Endothelial cell of umbilical vein (primary cell): ENCODE data around the gene CYP2A13. TPM values are rescaled to one million over a fixed set of nuclear protein-coding genes. Genes with fewer than 3 reads are reported as not detected.
"Not testable (repeated sequence)": the region's sequence is repeated elsewhere in the genome, so short reads cannot be mapped to it uniquely, and the experiment has no call there.

ENCODE experiments used
- BruUV-seq: library from RNA; stranded (reverse); fragments of 400-500 nt; replicated peaks from 2 replicates; lab custom pipeline; 2021; lab: Mats Ljungman, UMichigan
- CTCF ChIA-PET: fragments of 300-600, 350-600 bp; sonication (Branson Sonifier 250); formaldehyde crosslinking; loops from one replicate; lab custom pipeline; 2021; ENCODE audit warnings: antibody characterized with exemption, inconsistent platforms; lab: Charles Lee
- POLR2A ChIA-PET: fragments of 300-600, 350-600 bp; sonication (Branson Sonifier 250); formaldehyde crosslinking; loops from one replicate; lab custom pipeline; 2021; ENCODE audit warnings: antibody characterized with exemption, inconsistent platforms; lab: Charles Lee
- DNase-seq: peaks from one replicate; pipeline ENCODE4 v3.0.0-alpha.2; 2011; ENCODE audit warnings: low read depth, low spot score
- FAIRE-seq: peaks from 2 replicates; lab custom pipeline; 2011; peaks lifted over from hg19 to GRCh38; lab: Jason Lieb, UNC
- H2AFZ ChIP-seq: 2 replicates; pipeline ENCODE4 v1.6.0; 2012; ENCODE audit warnings: low read depth, low read length, control low read depth, inconsistent platforms
- H3K27ac ChIP-seq: 2 replicates; pipeline ENCODE4 v1.5.1; 2011; ENCODE audit warnings: low read depth, mild to moderate bottlenecking, control low read depth, low read length, moderate library complexity; ENCODE audit not compliant: insufficient read depth
- H3K27me3 ChIP-seq, 2 experiments: 2 replicates each; pipeline versions ENCODE4 v1.6.0 to v1.6.1; 2011; ENCODE audit warnings: low read length in 2 of 2, mixed read lengths in 1 of 2; ENCODE audit not compliant: control insufficient read depth in 2 of 2, insufficient read depth in 2 of 2
- H3K36me3 ChIP-seq, 2 experiments: 2 replicates in 1 of 2; 3 replicates in 1 of 2; pipeline ENCODE4 v1.5.1; 2011; ENCODE audit warnings: low read length in 2 of 2, mild to moderate bottlenecking in 1 of 2, moderate library complexity in 1 of 2; ENCODE audit not compliant: control insufficient read depth in 2 of 2, insufficient read depth in 2 of 2; ENCODE audit errors: extremely low read depth in 1 of 2
- H3K4me1 ChIP-seq: 3 replicates; pipeline ENCODE4 v1.5.1; 2011; ENCODE audit warnings: mild to moderate bottlenecking, low read length; ENCODE audit not compliant: control insufficient read depth, insufficient read depth; ENCODE audit errors: extremely low read depth
- H3K4me2 ChIP-seq: 2 replicates; pipeline ENCODE4 v1.6.1; 2011; ENCODE audit warnings: low read length, control low read depth, mixed read lengths; ENCODE audit not compliant: insufficient read depth
- H3K4me3 ChIP-seq, 3 experiments: fragments of 200-600 bp in 1 of 3; sonication (generic), shearing (Covaris generic) in 1 of 3; replicated peaks in 1 of 3; 2 replicates each; pipeline ENCODE4 v1.5.1; 2011 to 2016; ENCODE audit warnings: control low read depth in 3 of 3, low read length in 3 of 3, mild to moderate bottlenecking in 2 of 3, inconsistent platforms in 1 of 3, low read depth in 1 of 3, moderate library complexity in 1 of 3; ENCODE audit not compliant: insufficient read depth in 1 of 3
- H3K79me2 ChIP-seq: 2 replicates; pipeline ENCODE4 v1.6.0; 2012; ENCODE audit warnings: low read length, inconsistent platforms; ENCODE audit not compliant: control insufficient read depth, insufficient read depth
- H3K9ac ChIP-seq: replicated peaks from 2 replicates; pipeline ENCODE3; 2011; ENCODE audit warnings: low read length, control low read depth; ENCODE audit not compliant: insufficient read depth; ENCODE audit errors: extremely low read depth
- H3K9me1 ChIP-seq: replicated peaks from 3 replicates; pipeline ENCODE4 v1.6.0; 2011; ENCODE audit warnings: mild to moderate bottlenecking, low read length; ENCODE audit not compliant: control insufficient read depth, insufficient read depth; ENCODE audit errors: extremely low read depth
- H3K9me3 ChIP-seq: replicated peaks from 2 replicates; pipeline ENCODE4 v1.5.1; 2012; ENCODE audit warnings: low read length, inconsistent platforms; ENCODE audit not compliant: control insufficient read depth, insufficient read depth
- H4K20me1 ChIP-seq: replicated peaks from 2 replicates; pipeline ENCODE3; 2011; ENCODE audit warnings: mild to moderate bottlenecking, low read length; ENCODE audit not compliant: control insufficient read depth, insufficient read depth; ENCODE audit errors: extremely low read depth
- MAX ChIP-seq: IDR thresholded peaks from 2 replicates; pipeline ENCODE4 v1.6.1; 2011; ENCODE audit not compliant: insufficient read depth, insufficient read length
- MYC ChIP-seq: IDR thresholded peaks from one replicate; pipeline ENCODE4 v1.6.1; 2011; ENCODE audit warnings: mild to moderate bottlenecking, low read depth, low read length
- POLR2A ChIP-seq: IDR thresholded peaks from 2 replicates; pipeline ENCODE4 v1.6.1; 2012; ENCODE audit warnings: low read depth, mild to moderate bottlenecking, control low read depth, low read length
- POLR2AphosphoS5 ChIP-seq: IDR thresholded peaks from 2 replicates; pipeline ENCODE4 v1.6.1; 2012; ENCODE audit warnings: low read depth, mild to moderate bottlenecking, control low read depth, low read length, moderate library complexity; ENCODE audit not compliant: insufficient read depth
- dilution Hi-C: fragments of 300-500 bp; cut with MboI; formaldehyde crosslinking; loops from one replicate; pipeline ENCODE4 v1.15.0; 2019; ENCODE audit warnings: low sequenced_read_pairs; ENCODE audit not compliant: extremely low pct_ligation_motif_present
- intact Hi-C: fragments of 100-400 bp; cut with micrococcal nuclease; formaldehyde crosslinking; loops from one replicate; pipeline ENCODE4 v1.10.0; 2022
- polyA plus RNA-seq, 4 experiments: library from polyadenylated mRNA; depleted of rRNA in 3 of 4; stranded (reverse) in 3 of 4; unstranded in 1 of 4; fragments of >200 nt; gene quantifications; 2 replicates each; pipeline versions ENCODE4 v1.2.1 to v1.2.3, GENCODE V29; 2011 to 2012; ENCODE audit warnings: missing spikeins in 1 of 4
- total RNA-seq: library from RNA; stranded (reverse); gene quantifications from 2 replicates; pipeline ENCODE4 v1.2.3, GENCODE V29; 2021
- TF ChIP-seq, protein P1 (sequence below), 2 donors: IDR thresholded peaks; 1 replicate in 1 of 2; 2 replicates in 1 of 2; pipeline ENCODE4 v1.5.1; 2011; ENCODE audit warnings: low read length in 2 of 2, mild to moderate bottlenecking in 2 of 2, moderate library complexity in 2 of 2, control low read depth in 1 of 2, inconsistent platforms in 1 of 2, low read depth in 1 of 2; ENCODE audit not compliant: insufficient read depth in 1 of 2; ENCODE audit errors: extremely low read depth in 1 of 2

Gene CYP2A13
- total and polyA plus RNA-seq, 2 donors (not counting 3 experiments of a cell fraction or from before 2014, with no cell fraction given), result not detected

DNA sequence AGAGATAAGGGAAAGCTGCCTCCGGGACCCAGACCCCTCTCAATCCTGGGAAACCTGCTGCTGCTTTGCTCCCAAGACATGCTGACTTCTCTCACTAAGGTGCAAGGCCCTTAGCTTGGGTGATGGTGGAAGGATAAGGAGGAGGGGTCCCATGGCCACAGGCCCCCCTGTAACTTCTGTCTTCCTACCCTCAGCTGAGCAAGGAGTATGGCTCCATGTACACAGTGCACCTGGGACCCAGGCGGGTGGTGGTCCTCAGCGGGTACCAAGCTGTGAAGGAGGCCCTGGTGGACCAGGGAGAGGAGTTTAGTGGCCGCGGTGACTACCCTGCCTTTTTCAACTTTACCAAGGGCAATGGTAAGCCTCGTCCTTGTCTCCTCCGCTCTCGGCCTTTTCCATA lies 28.0 kb downstream of the CYP2A13 start:
- no peak overlapping the region for H3K4me2 ChIP-seq
- no peaks in the 10 kb centered on the region for H3K79me2 ChIP-seq
- TF ChIP-seq, protein P1, sequence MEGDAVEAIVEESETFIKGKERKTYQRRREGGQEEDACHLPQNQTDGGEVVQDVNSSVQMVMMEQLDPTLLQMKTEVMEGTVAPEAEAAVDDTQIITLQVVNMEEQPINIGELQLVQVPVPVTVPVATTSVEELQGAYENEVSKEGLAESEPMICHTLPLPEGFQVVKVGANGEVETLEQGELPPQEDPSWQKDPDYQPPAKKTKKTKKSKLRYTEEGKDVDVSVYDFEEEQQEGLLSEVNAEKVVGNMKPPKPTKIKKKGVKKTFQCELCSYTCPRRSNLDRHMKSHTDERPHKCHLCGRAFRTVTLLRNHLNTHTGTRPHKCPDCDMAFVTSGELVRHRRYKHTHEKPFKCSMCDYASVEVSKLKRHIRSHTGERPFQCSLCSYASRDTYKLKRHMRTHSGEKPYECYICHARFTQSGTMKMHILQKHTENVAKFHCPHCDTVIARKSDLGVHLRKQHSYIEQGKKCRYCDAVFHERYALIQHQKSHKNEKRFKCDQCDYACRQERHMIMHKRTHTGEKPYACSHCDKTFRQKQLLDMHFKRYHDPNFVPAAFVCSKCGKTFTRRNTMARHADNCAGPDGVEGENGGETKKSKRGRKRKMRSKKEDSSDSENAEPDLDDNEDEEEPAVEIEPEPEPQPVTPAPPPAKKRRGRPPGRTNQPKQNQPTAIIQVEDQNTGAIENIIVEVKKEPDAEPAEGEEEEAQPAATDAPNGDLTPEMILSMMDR (IDR thresholded peaks at IDR 0.05; ENCODE audit: extremely low read depth in 1 of 2, insufficient read depth in 1 of 2, low read depth in 1 of 2, low read length in 2 of 2), result no peak
- TF ChIP-seq MAX (no peak), POLR2AphosphoS5 (no peak), POLR2A (no peak), MYC (no peak)
- no peak for DNase-seq
- dilution Hi-C loops (no loop called here), intact Hi-C loops (no loop called here)
- no peak overlapping the region for H2AFZ ChIP-seq
- POLR2A ChIA-PET, result no interaction called here
- H3K36me3 ChIP-seq, result no peaks in the 10 kb centered on the region
- H3K27me3 ChIP-seq, result peaks cover 0 to 2% of the 10 kb centered on the region in 2 experiments
- no peaks in the 10 kb centered on the region for H3K4me1 ChIP-seq
- FAIRE-seq, result no peak
- H4K20me1 ChIP-seq, result no peaks in the 10 kb centered on the region
- H3K27ac ChIP-seq, result no peak overlapping the region
- H3K4me3 ChIP-seq, result no peak overlapping the region
- BruUV-seq, result no TSS peak
- CTCF ChIA-PET, result no interaction called here
- H3K9ac ChIP-seq, result no peak overlapping the region
- no peaks in the 10 kb centered on the region for H3K9me3 ChIP-seq
- no peaks in the 10 kb centered on the region for H3K9me1 ChIP-seq

GRCh38 chr19:41120929-41121911 lies 33.0 kb downstream of the CYP2A13 start:
- H2AFZ ChIP-seq, H3K4me3 ChIP-seq, DNase-seq, H3K27ac ChIP-seq, H3K4me2 ChIP-seq, H3K9ac ChIP-seq, H3K9me3 ChIP-seq, dilution Hi-C loops, H4K20me1 ChIP-seq, H3K4me1 ChIP-seq, H3K79me2 ChIP-seq, H3K36me3 ChIP-seq, H3K27me3 ChIP-seq, intact Hi-C loops, BruUV-seq, FAIRE-seq, H3K9me1 ChIP-seq: not testable (repeated sequence)
- CTCF ChIA-PET, result interaction anchor here (0.7 to 1.3 kb wide), 2 partner anchors 12 to 23 kb away, joined by 3 to 4 read pairs; no protein-coding TSS in a partner anchor
- POLR2A ChIA-PET, result interaction anchor here (0.6 kb wide), 1 partner anchor 10 kb away, joined by 3 read pairs; no protein-coding TSS in a partner anchor

DNA sequence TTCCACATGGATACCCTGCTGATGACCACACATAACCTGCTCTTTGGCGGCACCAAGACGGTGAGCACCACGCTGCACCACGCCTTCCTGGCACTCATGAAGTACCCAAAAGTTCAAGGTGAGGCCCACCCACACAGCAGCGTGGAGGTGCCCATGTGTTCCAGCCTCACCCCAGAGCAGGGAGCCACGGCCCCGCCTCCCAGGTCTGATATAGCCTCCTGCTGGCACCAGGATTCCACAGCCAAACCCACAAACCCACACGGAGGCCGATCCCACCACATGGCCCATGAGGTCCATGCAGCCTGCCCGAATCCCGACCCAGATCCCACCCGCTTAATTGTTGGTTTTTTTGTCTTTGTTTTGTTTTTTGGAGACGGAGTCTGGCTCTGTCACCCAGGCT lies 34.6 kb downstream of the CYP2A13 start:
- POLR2A ChIA-PET, FAIRE-seq, H3K9me3 ChIP-seq, H3K27me3 ChIP-seq, H3K9me1 ChIP-seq, H3K36me3 ChIP-seq, DNase-seq, BruUV-seq, H3K4me3 ChIP-seq, H3K4me2 ChIP-seq, H3K4me1 ChIP-seq, H4K20me1 ChIP-seq, H2AFZ ChIP-seq, intact Hi-C loops, H3K79me2 ChIP-seq, H3K27ac ChIP-seq, dilution Hi-C loops, H3K9ac ChIP-seq: not testable (repeated sequence)
- CTCF ChIA-PET, result interaction anchor here (2.6 kb wide), 1 partner anchor 22 kb away, joined by 9 read pairs; no protein-coding TSS in a partner anchor
